PFSK-1 (cell line): ENCODE results near the gene PARP1.

ENCODE experiments used
- FOXP2 ChIP-seq: optimal IDR thresholded peaks from 2 replicates; pipeline ENCODE3; 2011; ENCODE audit warnings: borderline replicate concordance, control low read depth, inconsistent platforms; ENCODE audit not compliant: insufficient read depth; ENCODE audit errors: extremely low read length, extremely low read depth
- POLR2AphosphoS5 ChIP-seq: IDR thresholded peaks from 2 replicates; pipeline ENCODE4 v1.6.1; 2012; ENCODE audit warnings: low read depth, mild to moderate bottlenecking, control low read depth, low read length, moderate library complexity
- SIN3A ChIP-seq: IDR thresholded peaks from 2 replicates; pipeline ENCODE4 v1.6.1; 2012; ENCODE audit warnings: mild to moderate bottlenecking, low read length, moderate library complexity, borderline replicate concordance; ENCODE audit not compliant: insufficient read depth
- TAF1 ChIP-seq: IDR thresholded peaks from 2 replicates; pipeline ENCODE4 v1.6.1; 2012; ENCODE audit warnings: low read length, control low read depth, borderline replicate concordance; ENCODE audit not compliant: insufficient read depth
- TF ChIP-seq, protein P1 (sequence below), 2 experiments: IDR thresholded peaks; 2 replicates each; pipeline versions ENCODE4 v1.6.1 to v1.8.0; 2011 to 2012; ENCODE audit warnings: low read depth in 2 of 2, low read length in 2 of 2, control low read depth in 1 of 2, inconsistent platforms in 1 of 2, mild to moderate bottlenecking in 1 of 2, moderate library complexity in 1 of 2; ENCODE audit not compliant: insufficient read depth in 1 of 2

The PARP1 gene

DNA sequence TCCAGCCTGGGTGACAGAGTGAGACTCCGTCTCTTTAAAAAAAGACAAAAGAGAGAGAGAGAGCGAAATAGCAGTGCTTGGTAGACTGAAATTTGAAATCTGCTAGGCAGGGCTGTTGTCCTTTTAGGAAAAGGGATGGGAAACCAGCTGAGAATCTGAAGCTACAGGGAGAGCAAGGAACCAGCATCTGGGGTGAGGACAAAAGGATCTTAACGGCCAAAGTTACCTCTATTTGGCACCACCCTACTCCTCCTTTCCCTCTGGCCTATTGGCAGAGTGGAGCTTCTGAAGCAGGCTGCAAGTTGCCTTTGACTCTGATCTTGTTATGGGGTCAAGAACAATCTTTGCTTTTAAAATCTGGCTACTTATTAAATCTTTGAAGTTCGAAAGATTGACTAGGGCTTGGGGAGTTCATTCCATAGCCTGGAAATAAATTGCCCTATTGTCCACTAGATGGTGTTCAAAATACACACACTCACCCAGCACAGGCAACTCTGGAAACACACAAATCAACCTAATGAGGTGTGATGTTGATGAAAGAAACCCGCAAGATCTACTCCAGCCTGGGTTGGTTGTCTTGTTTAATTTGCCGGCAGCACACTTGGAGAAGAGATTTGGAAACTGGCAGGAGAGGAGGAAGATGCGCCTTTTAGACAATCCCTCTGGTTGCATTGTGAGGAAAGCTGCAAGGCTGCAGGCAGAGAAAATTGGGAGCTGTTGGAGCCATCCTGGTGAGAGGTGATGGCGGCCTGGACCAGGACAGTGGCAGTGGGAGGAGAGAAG lies 16.5 kb upstream of the PARP1 start:
- TF ChIP-seq, protein P1, sequence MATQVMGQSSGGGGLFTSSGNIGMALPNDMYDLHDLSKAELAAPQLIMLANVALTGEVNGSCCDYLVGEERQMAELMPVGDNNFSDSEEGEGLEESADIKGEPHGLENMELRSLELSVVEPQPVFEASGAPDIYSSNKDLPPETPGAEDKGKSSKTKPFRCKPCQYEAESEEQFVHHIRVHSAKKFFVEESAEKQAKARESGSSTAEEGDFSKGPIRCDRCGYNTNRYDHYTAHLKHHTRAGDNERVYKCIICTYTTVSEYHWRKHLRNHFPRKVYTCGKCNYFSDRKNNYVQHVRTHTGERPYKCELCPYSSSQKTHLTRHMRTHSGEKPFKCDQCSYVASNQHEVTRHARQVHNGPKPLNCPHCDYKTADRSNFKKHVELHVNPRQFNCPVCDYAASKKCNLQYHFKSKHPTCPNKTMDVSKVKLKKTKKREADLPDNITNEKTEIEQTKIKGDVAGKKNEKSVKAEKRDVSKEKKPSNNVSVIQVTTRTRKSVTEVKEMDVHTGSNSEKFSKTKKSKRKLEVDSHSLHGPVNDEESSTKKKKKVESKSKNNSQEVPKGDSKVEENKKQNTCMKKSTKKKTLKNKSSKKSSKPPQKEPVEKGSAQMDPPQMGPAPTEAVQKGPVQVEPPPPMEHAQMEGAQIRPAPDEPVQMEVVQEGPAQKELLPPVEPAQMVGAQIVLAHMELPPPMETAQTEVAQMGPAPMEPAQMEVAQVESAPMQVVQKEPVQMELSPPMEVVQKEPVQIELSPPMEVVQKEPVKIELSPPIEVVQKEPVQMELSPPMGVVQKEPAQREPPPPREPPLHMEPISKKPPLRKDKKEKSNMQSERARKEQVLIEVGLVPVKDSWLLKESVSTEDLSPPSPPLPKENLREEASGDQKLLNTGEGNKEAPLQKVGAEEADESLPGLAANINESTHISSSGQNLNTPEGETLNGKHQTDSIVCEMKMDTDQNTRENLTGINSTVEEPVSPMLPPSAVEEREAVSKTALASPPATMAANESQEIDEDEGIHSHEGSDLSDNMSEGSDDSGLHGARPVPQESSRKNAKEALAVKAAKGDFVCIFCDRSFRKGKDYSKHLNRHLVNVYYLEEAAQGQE (IDR thresholded peaks at IDR 0.05; ENCODE audit: insufficient read depth in 1 of 2, low read depth in 2 of 2, low read length in 2 of 2), result no peak
- TF ChIP-seq FOXP2, result no peak
- TF ChIP-seq SIN3A, result no peak
- no peak for TF ChIP-seq TAF1
- TF ChIP-seq POLR2AphosphoS5, result no peak

DNA sequence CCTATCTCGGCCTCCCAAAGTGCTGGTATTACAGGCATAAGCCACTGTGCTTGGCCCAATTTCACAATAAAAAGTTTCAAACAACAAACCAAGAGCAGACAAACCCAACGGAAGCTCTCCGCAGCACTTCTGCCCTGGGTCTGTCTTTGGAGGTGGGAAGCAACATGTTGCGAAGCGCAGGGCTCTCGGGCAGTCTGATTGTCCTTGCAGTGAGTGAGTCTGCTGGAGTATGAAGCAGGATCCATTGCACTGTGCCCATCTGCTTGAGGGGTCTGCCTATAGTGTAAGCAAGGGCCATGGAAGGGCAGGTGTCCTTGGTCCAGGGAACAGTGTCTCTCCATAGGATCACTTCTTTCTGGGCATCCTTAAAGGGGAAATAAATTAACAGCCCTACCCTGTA lies 14.6 kb upstream of the PARP1 start:
- no peak for TF ChIP-seq SIN3A

DNA sequence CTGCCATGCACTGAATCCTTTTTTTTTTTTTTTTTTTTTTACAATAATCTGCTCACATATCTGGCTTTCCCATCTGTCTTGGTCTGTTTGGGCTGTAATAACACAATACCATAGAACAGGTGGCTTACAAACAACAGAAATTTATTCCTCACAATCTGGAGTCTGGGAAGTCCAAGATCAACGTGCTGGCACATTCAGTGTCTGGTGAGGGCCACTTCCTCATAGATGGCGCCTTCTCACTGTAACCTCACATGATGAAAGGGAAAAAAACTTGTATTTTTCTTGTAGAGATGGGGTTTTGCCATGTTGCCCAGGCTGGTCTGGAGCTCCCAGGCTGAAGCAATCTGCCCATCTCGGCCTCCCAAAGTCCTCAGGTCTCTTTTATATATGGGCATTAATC lies 13.0 kb upstream of the PARP1 start:
- TF ChIP-seq SIN3A (no peak), TAF1 (no peak), FOXP2 (no peak), POLR2AphosphoS5 (no peak)
- TF ChIP-seq, protein P1 (IDR thresholded peaks at IDR 0.05; ENCODE audit: insufficient read depth in 1 of 2, low read depth in 2 of 2, low read length in 2 of 2), result no peak

DNA sequence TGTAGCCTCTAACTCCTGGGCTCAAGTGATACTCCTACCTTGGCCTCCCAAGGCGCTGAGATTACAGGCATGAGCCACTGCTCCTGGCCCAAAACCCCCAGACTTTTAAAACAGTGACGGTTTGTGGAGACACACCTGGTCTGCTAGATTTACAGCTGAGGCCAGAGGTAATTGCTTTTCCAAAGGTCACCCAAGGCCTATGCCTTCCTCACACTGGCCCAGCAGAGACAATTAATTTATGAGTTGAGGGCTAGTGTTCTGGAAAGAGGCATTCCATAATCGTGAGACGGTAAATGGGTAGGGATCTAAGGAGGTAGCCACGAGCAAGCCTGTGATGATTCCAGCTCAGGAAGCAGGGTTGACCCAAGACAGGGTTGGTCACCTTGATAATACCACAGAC lies 12.4 kb upstream of the PARP1 start:
- TF ChIP-seq SIN3A (no peak), TAF1 (no peak), FOXP2 (no peak), POLR2AphosphoS5 (no peak)
- TF ChIP-seq, protein P1 (IDR thresholded peaks at IDR 0.05; ENCODE audit: insufficient read depth in 1 of 2, low read depth in 2 of 2, low read length in 2 of 2), result no peak

DNA sequence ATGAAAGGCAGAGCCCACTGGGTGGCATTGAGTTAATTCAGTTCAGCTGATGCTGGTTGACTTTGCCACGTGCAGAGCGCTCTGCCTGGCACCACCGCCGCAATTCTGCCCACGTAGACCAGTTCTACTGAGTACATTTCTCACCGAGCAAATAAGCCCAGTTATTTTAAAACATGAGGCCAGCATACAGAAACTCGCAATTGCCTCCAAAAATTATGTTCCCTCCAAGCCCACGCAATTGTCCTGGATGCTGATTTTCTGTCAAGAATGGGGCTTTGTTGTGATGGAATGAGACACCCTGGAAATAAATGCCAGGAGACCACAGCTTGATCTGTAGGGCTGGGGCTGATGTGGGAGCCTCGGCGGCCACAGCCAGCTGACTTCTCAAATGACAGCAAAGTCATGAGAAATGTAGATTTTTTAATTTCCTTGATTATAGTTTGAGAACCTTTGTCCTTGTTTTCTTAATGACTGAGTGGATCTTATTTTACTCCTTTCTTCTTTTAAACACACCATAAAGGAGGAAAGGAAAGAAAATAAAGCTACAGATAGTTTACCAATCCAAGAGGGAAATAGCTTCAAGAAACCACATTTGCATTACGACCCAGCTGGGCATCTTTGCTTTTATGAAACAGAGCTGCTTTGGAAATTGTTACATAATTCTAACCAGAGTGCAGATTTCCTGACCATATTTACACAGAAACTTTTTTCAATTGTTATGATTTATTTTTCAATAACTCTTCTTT lies 11.6 kb upstream of the PARP1 start:
- TF ChIP-seq, protein P1 (IDR thresholded peaks at IDR 0.05; ENCODE audit: insufficient read depth in 1 of 2, low read depth in 2 of 2, low read length in 2 of 2), result no peak
- TF ChIP-seq POLR2AphosphoS5 (no peak), SIN3A (no peak), FOXP2 (no peak), TAF1 (no peak)
